Mesendoderm (in vitro differentiated cells): ENCODE results near the gene TESPA1. TPM values are rescaled to one million over a fixed set of nuclear protein-coding genes. Genes with fewer than 3 reads are reported as not detected.

Source experiments
- DNase-seq: peaks from one replicate; pipeline ENCODE4 v3.0.0; 2013
- H2AK5ac ChIP-seq: 2 replicates; pipeline ENCODE4 v1.6.1; 2013; ENCODE audit warnings: low read length, inconsistent platforms
- H2BK120ac ChIP-seq: 2 replicates; pipeline ENCODE4 v1.6.1; 2013; ENCODE audit warnings: low read depth, mild to moderate bottlenecking, low read length, moderate library complexity, mixed read lengths
- H2BK15ac ChIP-seq: replicated peaks from 2 replicates; pipeline ENCODE4 v1.6.1; 2013; ENCODE audit warnings: low read depth, mild to moderate bottlenecking, moderate library complexity
- H2BK5ac ChIP-seq: 2 replicates; pipeline ENCODE4 v1.6.1; 2013; ENCODE audit warnings: low read length, inconsistent platforms
- H3K18ac ChIP-seq: 2 replicates; pipeline ENCODE4 v1.6.1; 2013; ENCODE audit warnings: mild to moderate bottlenecking, low read length, mixed read lengths
- H3K23ac ChIP-seq: one replicate; pipeline ENCODE4 v1.6.1; 2013; ENCODE audit warnings: low read length
- H3K27ac ChIP-seq: 2 replicates; pipeline ENCODE4 v1.5.1; 2013; ENCODE audit warnings: low read depth, mild to moderate bottlenecking, inconsistent platforms, low read length, moderate library complexity
- H3K27me3 ChIP-seq: 2 replicates; pipeline ENCODE4 v1.6.1; 2013; ENCODE audit warnings: low read length, control low read depth, mild to moderate bottlenecking, inconsistent platforms; ENCODE audit not compliant: insufficient read depth, poor library complexity
- H3K36me3 ChIP-seq: 2 replicates; pipeline ENCODE4 v1.6.1; 2013; ENCODE audit warnings: low read length, inconsistent platforms; ENCODE audit not compliant: control insufficient read depth, insufficient read depth
- H3K4ac ChIP-seq: one replicate; pipeline ENCODE4 v1.6.1; 2013; ENCODE audit warnings: low read depth, mild to moderate bottlenecking, low read length, moderate library complexity
- H3K4me1 ChIP-seq: 2 replicates; pipeline ENCODE4 v1.6.1; 2013; ENCODE audit warnings: low read depth, low read length, inconsistent platforms; ENCODE audit not compliant: control insufficient read depth
- H3K4me2 ChIP-seq: 2 replicates; pipeline ENCODE4 v1.6.1; 2013; ENCODE audit warnings: low read length
- H3K4me3 ChIP-seq: 2 replicates; pipeline ENCODE4 v1.5.1; 2013; ENCODE audit warnings: mild to moderate bottlenecking, low read length
- H3K56ac ChIP-seq: one replicate; pipeline ENCODE4 v1.6.1; 2013; ENCODE audit warnings: low read length
- H3K79me1 ChIP-seq: 2 replicates; pipeline ENCODE4 v1.6.1; 2013; ENCODE audit warnings: low read length, inconsistent platforms
- H3K79me2 ChIP-seq: 2 replicates; pipeline ENCODE4 v1.6.1; 2013; ENCODE audit warnings: mild to moderate bottlenecking, low read length; ENCODE audit not compliant: control insufficient read depth, insufficient read depth
- H3K9ac ChIP-seq: 2 replicates; pipeline ENCODE4 v1.6.1; 2013; ENCODE audit warnings: low read length, inconsistent platforms
- H4K5ac ChIP-seq: one replicate; pipeline ENCODE4 v1.6.1; 2013; ENCODE audit warnings: low read length
- H4K8ac ChIP-seq: one replicate; pipeline ENCODE4 v1.6.1; 2013; ENCODE audit warnings: low read depth, mild to moderate bottlenecking, control low read depth, low read length, moderate library complexity
- WGBS: extraction: QIAGEN DNeasy Blood & Tissue Kit; methylation state at CpG from one replicate; pipeline ENCODE4 v1.1.7; 2013; ENCODE audit warnings: low lambda C conversion rate, missing lambda C conversion rate; ENCODE audit not compliant: insufficient coverage; ENCODE audit errors: extremely low coverage; 5-methylcytosine and 5-hydroxymethylcytosine counted together
- polyA plus RNA-seq, 2 experiments: library from polyadenylated mRNA; stranded (reverse); fragments of 200-250 nt; gene quantifications; one replicate each; pipeline ENCODE4 v1.2.3, GENCODE V29; 2013

The TESPA1 gene
- 0.28 TPM for polyA plus RNA-seq (2013, experiment 1 of 2)
- polyA plus RNA-seq (2013, experiment 2 of 2) = 0.22 TPM

GRCh38 chr12:54984658-54985376, at the start of gene TESPA1:
TSS of gene TESPA1 (minus strand) at chr12:54984762. CDS start at chr12:54974562, 10,200 bp downstream.
- Histone ChIP-seq H3K4ac (no peak within 1 kb of the TSS), H3K4me3 (no peak within 1 kb of the TSS), H2AK5ac (no peak within 1 kb of the TSS), H4K5ac (no peak within 1 kb of the TSS), H3K56ac (no peak within 1 kb of the TSS), H2BK120ac (no peak within 1 kb of the TSS), H2BK15ac (no peak within 1 kb of the TSS), H3K4me1 (no peaks in the 10 kb centered on the region), H3K36me3 (no peaks in the 10 kb centered on the region), H3K79me2 (no peaks in the 10 kb centered on the region), H3K18ac (no peak within 1 kb of the TSS), H3K27ac (no peak within 1 kb of the TSS), H3K9ac (no peak within 1 kb of the TSS), H4K8ac (no peak within 1 kb of the TSS), H3K23ac (no peak within 1 kb of the TSS), H3K27me3 (no peaks in the 10 kb centered on the region), H3K4me2 (no peak within 1 kb of the TSS), H2BK5ac (no peak within 1 kb of the TSS), H3K79me1 (no peaks in the 10 kb centered on the region)
- WGBS = no CpG with 5 or more reads among the region's 12 CpGs
- peak; percentile 8 for DNase-seq

GRCh38 chr12:55034218-55034617, 49.7 kb upstream of the TESPA1 start:
- H4K8ac ChIP-seq = no peak overlapping the region
- no peak overlapping the region for H3K56ac ChIP-seq
- no peak for DNase-seq
- no peak overlapping the region for H2BK15ac ChIP-seq
- H3K23ac ChIP-seq = no peak overlapping the region
- no peak overlapping the region for H2BK5ac ChIP-seq
- H2AK5ac ChIP-seq = no peak overlapping the region
- H3K79me2 ChIP-seq = no peaks in the 10 kb centered on the region
- no peaks in the 10 kb centered on the region for H3K27me3 ChIP-seq
- no peak overlapping the region for H3K18ac ChIP-seq
- no peak overlapping the region for H3K27ac ChIP-seq
- no peak overlapping the region for H2BK120ac ChIP-seq
- no peaks in the 10 kb centered on the region for H3K36me3 ChIP-seq
- no peaks in the 10 kb centered on the region for H3K79me1 ChIP-seq
- WGBS = no CpG with 5 or more reads among the region's 6 CpGs
- H3K9ac ChIP-seq = no peak overlapping the region
- H4K5ac ChIP-seq = no peak overlapping the region
- H3K4me3 ChIP-seq = no peak overlapping the region
- H3K4me2 ChIP-seq = no peak overlapping the region
- no peaks in the 10 kb centered on the region for H3K4me1 ChIP-seq
- H3K4ac ChIP-seq = no peak overlapping the region

- no peak overlapping the region for H4K5ac ChIP-seq
- no peak for DNase-seq
- H3K56ac ChIP-seq = no peak overlapping the region
- no peaks in the 10 kb centered on the region for H3K79me1 ChIP-seq
- H2BK120ac ChIP-seq = no peak overlapping the region
- H3K27ac ChIP-seq = no peak overlapping the region
- no peaks in the 10 kb centered on the region for H3K4me1 ChIP-seq
- H4K8ac ChIP-seq = no peak overlapping the region
- no peak overlapping the region for H3K18ac ChIP-seq
- no peak overlapping the region for H3K4ac ChIP-seq
- no peak overlapping the region for H3K23ac ChIP-seq
- no peak overlapping the region for H3K4me3 ChIP-seq
- no peak overlapping the region for H3K9ac ChIP-seq
- no peaks in the 10 kb centered on the region for H3K36me3 ChIP-seq
- H2BK15ac ChIP-seq = no peak overlapping the region
- H3K4me2 ChIP-seq = no peak overlapping the region
- H3K79me2 ChIP-seq = no peaks in the 10 kb centered on the region
- no peak overlapping the region for H2AK5ac ChIP-seq
- no CpG with 5 or more reads among the region's 2 CpGs for WGBS
- no peaks in the 10 kb centered on the region for H3K27me3 ChIP-seq
- no peak overlapping the region for H2BK5ac ChIP-seq
These were observed 40.9 kb upstream of the TESPA1 start for GRCh38 chr12:55025508-55025907.

- H3K27ac ChIP-seq = no peak overlapping the region
- H3K56ac ChIP-seq = no peak overlapping the region
- no peak overlapping the region for H4K8ac ChIP-seq
- H3K23ac ChIP-seq = no peak overlapping the region
- H3K18ac ChIP-seq = no peak overlapping the region
- no peak overlapping the region for H3K4me2 ChIP-seq
- H3K79me2 ChIP-seq = no peaks in the 10 kb centered on the region
- no peak overlapping the region for H4K5ac ChIP-seq
- H3K27me3 ChIP-seq = no peaks in the 10 kb centered on the region
- H3K36me3 ChIP-seq = no peaks in the 10 kb centered on the region
- no peak overlapping the region for H3K4me3 ChIP-seq
- no peak overlapping the region for H2BK5ac ChIP-seq
- no peak overlapping the region for H2BK15ac ChIP-seq
- H2AK5ac ChIP-seq = no peak overlapping the region
- H3K4ac ChIP-seq = no peak overlapping the region
- H3K9ac ChIP-seq = no peak overlapping the region
- no peaks in the 10 kb centered on the region for H3K79me1 ChIP-seq
- no peak overlapping the region for H2BK120ac ChIP-seq
- no peak for DNase-seq
- no peaks in the 10 kb centered on the region for H3K4me1 ChIP-seq
- WGBS = no CpG with 5 or more reads among the region's 2 CpGs
These were observed 40.0 kb upstream of the TESPA1 start for GRCh38 chr12:55024575-55024974.

- Histone ChIP-seq H3K23ac (no peak within 1 kb of the TSS), H3K27ac (no peak within 1 kb of the TSS), H3K27me3 (no peaks in the 10 kb centered on the region), H4K8ac (no peak within 1 kb of the TSS), H3K36me3 (no peaks in the 10 kb centered on the region), H3K79me2 (no peaks in the 10 kb centered on the region), H3K4ac (no peak within 1 kb of the TSS), H3K4me2 (peak within 1 kb of the TSS; percentile 7), H4K5ac (no peak within 1 kb of the TSS), H3K4me3 (no peak within 1 kb of the TSS), H3K79me1 (no peaks in the 10 kb centered on the region), H3K9ac (no peak within 1 kb of the TSS), H2BK120ac (no peak within 1 kb of the TSS), H3K18ac (no peak within 1 kb of the TSS), H2BK15ac (no peak within 1 kb of the TSS), H3K56ac (no peak within 1 kb of the TSS), H2BK5ac (no peak within 1 kb of the TSS), H2AK5ac (no peak within 1 kb of the TSS), H3K4me1 (no peaks in the 10 kb centered on the region)
- no CpG with 5 or more reads among the region's 13 CpGs for WGBS
- DNase-seq = peak; percentile 97
These were observed 35.2 kb upstream of the TESPA1 start, which contains the start of gene NEUROD4 for GRCh38 chr12:55019784-55020183. TSS of gene NEUROD4 (plus strand) at chr12:55019974. CDS start at chr12:55026440, 6,466 bp downstream.
